Central memory CD8-positive, alpha-beta T cell (primary cell): Measurements from ENCODE around the gene COL20A1.
"Not testable (repeated sequence)": the region's sequence is repeated elsewhere in the genome, so short reads cannot be mapped to it uniquely, and the experiment has no call there.

Experiments
- ATAC-seq: fragments of 150-1000 bp; cut with Tn5 transposase; replicated peaks from 2 replicates; pipeline ENCODE4 v1.10.0; 2022; ENCODE audit warnings: mild to moderate bottlenecking, moderate FRiP score, moderate number of reproducible peaks; ENCODE audit not compliant: poor library complexity, severe bottlenecking; ENCODE audit errors: extremely low read depth
- DNase-seq, 2 donors: peaks; one replicate each; pipeline ENCODE4 v3.0.0; 2021; ENCODE audit warnings: low spot score in 2 of 2
- H3K27ac Mint-ChIP-seq: one replicate; pipeline ENCODE4 v1.8.0; 2022; ENCODE audit warnings: low read depth, mild to moderate bottlenecking, moderate library complexity, mixed read lengths
- H3K27me3 Mint-ChIP-seq: one replicate; pipeline ENCODE4 v1.8.0; 2022; ENCODE audit warnings: mixed read lengths
- H3K36me3 Mint-ChIP-seq: one replicate; pipeline ENCODE4 v1.8.0; 2022; ENCODE audit warnings: mild to moderate bottlenecking, moderate library complexity, mixed read lengths; ENCODE audit not compliant: insufficient read depth
- H3K4me1 Mint-ChIP-seq: one replicate; pipeline ENCODE4 v1.8.0; 2022; ENCODE audit warnings: mixed read lengths
- H3K4me3 Mint-ChIP-seq: one replicate; pipeline ENCODE4 v1.8.0; 2022; ENCODE audit warnings: mild to moderate bottlenecking, moderate library complexity, mixed read lengths
- H3K9me3 Mint-ChIP-seq: one replicate; pipeline ENCODE4 v1.8.0; 2022; ENCODE audit warnings: mixed read lengths

Gene COL20A1

DNA sequence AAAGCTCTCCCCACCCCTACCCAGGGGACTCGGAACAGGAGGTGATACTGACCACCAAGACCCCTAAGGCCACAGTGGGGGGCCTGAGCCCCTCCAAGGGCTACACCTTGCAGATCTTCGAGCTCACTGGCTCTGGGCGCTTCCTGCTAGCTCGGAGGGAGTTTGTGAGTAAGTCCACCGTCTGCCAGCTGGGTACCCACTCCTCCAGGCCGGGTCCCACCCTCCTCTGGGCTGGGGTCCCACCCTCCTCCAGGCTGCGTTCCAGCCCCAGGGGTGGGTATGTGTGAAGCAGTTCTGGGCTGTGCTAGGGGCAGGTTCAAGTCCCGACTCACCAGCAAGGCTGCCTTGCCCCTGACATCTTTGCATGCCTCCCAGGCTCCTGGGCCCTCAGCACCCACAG, 12.4 kb downstream of the COL20A1 start:
- Mint-ChIP-seq H3K27me3 (peaks cover 30% of the 10 kb centered on the region), H3K27ac (no peak overlapping the region), H3K4me3 (no peak overlapping the region), H3K36me3 (peaks cover 2% of the 10 kb centered on the region), H3K9me3 (peaks cover 6% of the 10 kb centered on the region), H3K4me1 (no peaks in the 10 kb centered on the region)
- DNase-seq: no peak
- ATAC-seq: no peak

DNA sequence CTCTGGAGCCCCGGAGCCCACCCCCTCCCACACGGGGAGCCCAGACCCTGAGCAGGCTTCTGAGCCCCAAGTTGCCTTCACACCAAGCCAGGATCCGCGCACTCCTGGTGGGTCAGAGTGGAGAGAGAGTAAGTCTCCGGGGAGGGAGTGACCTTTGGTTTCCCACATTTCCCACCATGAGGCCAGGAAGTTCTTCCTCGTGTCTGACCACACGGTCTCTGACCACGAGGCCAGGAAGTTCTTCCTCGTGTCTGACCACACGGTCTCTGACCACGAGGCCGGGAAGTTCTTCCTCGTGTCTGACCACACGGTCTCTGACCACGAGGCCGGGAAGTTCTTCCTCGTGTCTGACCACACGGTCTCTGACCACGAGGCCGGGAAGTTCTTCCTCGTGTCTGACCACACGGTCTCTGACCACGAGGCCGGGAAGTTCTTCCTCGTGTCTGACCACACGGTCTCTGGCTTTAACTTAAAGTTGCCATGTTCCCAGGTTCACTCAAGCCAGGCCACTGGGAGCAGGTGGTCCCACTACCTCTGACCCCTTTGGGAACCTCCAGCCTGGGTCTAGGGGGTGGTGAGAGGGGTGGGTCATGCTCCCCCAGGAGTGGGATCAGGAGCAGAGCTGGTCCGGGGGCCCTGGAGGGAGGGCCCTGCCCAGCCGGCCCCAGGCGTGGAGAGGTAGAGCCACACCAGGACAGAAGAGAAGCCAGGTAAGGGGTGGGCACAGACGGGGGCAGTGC, 13.1 kb downstream of the COL20A1 start:
- not testable (repeated sequence) for H3K9me3 Mint-ChIP-seq, H3K27ac Mint-ChIP-seq, H3K36me3 Mint-ChIP-seq, ATAC-seq, DNase-seq, H3K4me3 Mint-ChIP-seq, H3K4me1 Mint-ChIP-seq
- H3K27me3 Mint-ChIP-seq: peaks cover 23% of the 10 kb centered on the region

DNA sequence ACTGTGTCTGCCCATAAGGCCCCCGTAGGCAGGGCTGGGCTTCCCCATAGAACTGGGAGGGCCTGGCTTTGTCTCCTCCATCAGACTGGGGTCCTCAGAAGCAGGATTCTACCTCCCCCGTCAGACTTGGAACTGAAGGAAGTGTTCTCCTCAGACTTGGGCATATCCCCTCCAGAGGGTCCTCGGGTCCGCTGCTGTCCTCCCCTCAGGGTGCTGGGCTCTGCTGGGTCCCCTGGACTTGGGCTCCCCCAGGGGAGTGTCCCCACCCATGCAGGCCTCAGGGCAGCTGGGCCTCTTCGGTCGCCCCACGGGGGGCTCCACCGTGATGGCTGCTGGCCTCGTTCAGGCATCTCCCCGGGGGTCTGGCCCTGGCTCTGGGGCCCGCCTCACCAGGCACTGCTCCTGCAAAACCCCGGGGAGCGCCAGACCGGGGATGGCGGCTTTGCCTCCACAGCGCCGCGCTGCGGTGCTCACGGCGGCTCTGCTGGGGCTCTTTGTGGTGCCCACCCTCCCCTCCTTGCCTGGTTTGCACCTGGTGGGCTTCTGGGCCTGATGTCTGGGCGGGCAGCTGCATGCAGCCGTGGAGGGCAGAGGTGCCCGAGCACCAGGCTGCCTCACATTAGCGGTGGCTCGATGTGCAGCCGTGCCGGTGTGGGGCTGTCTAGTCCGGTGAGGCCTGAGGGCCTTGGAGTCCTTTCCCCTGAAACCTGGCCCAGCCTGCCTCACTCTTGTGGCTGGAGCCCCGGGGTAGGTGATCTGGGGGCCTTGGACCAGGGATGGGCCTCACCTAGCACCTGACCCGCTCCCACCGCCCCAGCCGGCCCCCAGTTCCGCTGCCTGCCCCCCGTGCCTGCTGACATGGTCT, 13.9 kb downstream of the COL20A1 start:
- no peak for DNase-seq
- H3K4me1 Mint-ChIP-seq: no peaks in the 10 kb centered on the region
- peaks cover 2% of the 10 kb centered on the region for H3K36me3 Mint-ChIP-seq
- peaks cover 21% of the 10 kb centered on the region for H3K27me3 Mint-ChIP-seq
- no peaks in the 10 kb centered on the region for H3K9me3 Mint-ChIP-seq
- no peak overlapping the region for H3K27ac Mint-ChIP-seq
- ATAC-seq: no peak
- no peak overlapping the region for H3K4me3 Mint-ChIP-seq

DNA sequence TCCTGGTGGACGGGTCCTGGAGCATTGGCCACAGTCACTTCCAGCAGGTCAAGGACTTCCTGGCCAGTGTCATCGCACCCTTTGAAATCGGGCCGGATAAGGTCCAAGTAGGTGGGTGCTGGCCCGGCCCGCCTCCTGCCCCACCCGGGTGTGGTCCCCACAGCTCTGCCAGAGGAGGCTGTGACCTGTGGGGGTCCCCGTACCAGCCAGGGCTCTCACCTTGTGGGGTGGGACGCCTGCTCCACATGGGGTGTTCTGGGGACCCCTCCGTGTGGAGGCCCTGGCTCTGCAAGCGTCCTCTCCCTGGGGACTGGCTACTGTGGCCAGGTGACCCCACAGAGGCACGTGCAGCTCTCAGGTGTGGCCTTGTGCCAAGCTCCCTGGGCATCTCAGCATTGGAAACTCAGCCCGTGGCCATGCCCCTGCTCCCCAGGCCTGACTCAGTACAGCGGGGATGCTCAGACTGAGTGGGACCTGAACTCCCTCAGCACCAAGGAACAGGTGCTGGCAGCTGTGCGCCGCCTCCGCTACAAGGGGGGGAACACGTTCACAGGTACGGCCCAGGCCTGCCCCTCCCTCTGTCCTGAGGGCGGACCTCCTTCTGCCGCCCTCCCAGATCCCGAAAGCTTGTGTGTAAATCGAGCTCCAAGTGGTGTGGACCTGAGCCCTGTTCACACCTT, 14.7 kb downstream of the COL20A1 start:
- Mint-ChIP-seq H3K36me3 (peaks cover 2% of the 10 kb centered on the region), H3K27ac (no peak overlapping the region), H3K4me1 (no peaks in the 10 kb centered on the region), H3K27me3 (peaks cover 17% of the 10 kb centered on the region), H3K4me3 (no peak overlapping the region), H3K9me3 (no peaks in the 10 kb centered on the region)
- no peak for DNase-seq
- no peak for ATAC-seq

DNA sequence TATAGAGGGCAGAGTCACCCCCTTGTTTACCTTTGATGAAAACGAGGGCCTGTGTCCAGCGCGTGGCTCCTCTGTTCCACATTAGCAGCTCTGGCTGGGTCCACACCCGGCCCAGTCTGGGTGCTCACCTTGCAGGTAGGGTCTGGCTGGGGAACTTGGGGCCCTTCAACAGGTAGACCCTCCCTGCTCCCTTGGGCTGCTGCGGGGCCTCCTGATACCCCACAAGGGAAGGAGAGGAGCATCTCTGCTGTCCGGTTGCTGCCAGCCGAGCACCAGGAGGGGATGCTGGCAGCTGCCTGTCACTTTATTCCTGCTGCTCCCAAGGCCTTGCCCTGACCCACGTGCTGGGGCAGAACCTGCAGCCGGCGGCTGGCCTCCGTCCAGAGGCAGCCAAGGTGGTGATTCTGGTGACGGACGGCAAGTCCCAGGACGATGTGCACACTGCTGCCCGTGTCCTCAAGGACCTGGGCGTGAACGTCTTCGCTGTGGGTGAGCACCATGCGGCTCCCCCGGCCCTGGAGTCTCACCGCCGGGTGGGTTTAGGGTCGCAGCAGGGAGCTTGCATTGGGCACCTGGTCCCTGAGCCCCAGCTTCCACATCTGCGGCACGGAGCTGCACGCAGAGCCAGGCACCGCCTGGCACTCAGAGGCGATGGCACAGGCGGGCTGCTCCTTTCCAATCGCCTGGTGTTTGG, 15.4 kb downstream of the COL20A1 start:
- H3K9me3 Mint-ChIP-seq: no peaks in the 10 kb centered on the region
- H3K4me3 Mint-ChIP-seq: no peak overlapping the region
- no peaks in the 10 kb centered on the region for H3K4me1 Mint-ChIP-seq
- DNase-seq (no peak), ATAC-seq (no peak)
- no peak overlapping the region for H3K27ac Mint-ChIP-seq
- peaks cover 12% of the 10 kb centered on the region for H3K27me3 Mint-ChIP-seq
- H3K36me3 Mint-ChIP-seq: peaks cover 2% of the 10 kb centered on the region

DNA sequence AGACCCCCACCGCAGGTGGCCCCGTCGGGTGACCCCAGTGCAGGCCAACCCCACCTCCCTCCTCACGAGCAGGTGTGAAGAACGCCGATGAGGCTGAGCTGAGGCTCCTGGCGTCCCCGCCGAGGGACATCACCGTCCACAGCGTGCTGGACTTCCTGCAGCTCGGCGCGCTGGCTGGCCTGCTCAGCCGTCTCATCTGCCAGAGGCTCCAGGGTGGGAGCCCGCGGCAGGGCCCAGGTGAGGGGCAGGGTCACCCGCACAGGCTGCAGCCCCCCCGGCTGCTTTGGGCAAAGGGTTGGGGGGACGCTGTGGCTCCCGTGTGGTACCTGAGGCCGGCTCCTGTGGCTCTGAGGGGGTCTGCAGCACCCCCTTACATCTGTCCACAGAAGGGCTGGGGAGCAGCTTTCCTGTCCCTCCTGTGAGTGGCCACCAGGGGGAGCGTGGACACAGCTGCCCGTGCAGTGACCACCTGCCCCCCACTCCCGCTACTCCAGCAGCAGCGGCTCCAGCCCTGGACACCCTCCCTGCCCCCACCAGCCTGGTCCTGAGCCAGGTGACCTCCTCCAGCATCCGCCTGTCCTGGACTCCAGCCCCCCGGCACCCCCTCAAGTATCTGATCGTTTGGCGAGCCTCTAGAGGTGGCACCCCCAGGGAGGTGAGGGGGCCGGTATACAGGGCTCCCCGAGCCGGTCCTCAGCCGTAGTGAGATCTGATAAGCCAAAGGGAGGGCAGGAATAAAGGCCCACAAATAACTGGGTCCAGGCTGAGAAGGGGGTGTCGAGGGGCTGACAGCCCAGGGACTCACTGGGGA, 16.5 kb downstream of the COL20A1 start:
- no peak for ATAC-seq
- no peaks in the 10 kb centered on the region for H3K9me3 Mint-ChIP-seq
- DNase-seq: no peak
- H3K4me1 Mint-ChIP-seq: no peaks in the 10 kb centered on the region
- peaks cover 11% of the 10 kb centered on the region for H3K27me3 Mint-ChIP-seq
- no peak overlapping the region for H3K27ac Mint-ChIP-seq
- H3K36me3 Mint-ChIP-seq: peaks cover 2% of the 10 kb centered on the region
- no peak overlapping the region for H3K4me3 Mint-ChIP-seq

DNA sequence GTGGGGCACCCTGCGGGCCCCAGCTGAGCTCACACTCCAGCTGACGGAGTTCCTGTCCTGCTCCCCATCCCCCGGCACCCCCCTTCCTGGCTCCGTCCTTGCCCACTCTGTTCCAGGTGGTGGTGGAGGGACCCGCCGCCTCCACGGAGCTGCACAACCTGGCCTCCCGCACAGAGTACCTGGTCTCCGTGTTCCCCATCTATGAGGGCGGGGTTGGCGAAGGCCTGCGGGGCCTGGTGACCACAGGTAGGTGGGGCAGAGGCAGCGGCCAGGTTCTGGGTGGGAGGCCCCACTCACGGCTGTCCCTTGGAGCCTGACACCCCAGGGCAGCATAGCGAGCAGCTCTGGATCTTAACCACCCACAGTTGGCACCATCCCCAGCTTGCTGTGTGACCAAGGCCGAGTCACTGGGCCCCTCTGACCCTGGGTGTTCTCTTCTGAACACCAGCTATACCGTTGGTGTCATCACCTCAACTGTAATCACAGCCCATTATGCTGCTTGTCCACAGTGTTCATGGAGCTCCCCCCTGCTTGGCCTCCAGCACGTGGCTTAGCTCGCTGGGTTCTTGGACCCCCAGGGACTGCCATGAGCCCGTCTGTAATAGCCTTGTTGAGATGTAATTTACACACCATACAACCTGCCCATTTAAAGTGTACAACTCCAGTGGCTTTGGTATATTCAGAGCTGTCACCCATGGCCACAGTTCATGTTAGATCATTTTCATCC, 17.4 kb downstream of the COL20A1 start:
- H3K36me3 Mint-ChIP-seq: peaks cover 2% of the 10 kb centered on the region
- no peak overlapping the region for H3K4me3 Mint-ChIP-seq
- no peak for ATAC-seq
- no peak for DNase-seq
- H3K27me3 Mint-ChIP-seq: peaks cover 7% of the 10 kb centered on the region
- H3K27ac Mint-ChIP-seq: no peak overlapping the region
- no peaks in the 10 kb centered on the region for H3K4me1 Mint-ChIP-seq
- no peaks in the 10 kb centered on the region for H3K9me3 Mint-ChIP-seq

DNA sequence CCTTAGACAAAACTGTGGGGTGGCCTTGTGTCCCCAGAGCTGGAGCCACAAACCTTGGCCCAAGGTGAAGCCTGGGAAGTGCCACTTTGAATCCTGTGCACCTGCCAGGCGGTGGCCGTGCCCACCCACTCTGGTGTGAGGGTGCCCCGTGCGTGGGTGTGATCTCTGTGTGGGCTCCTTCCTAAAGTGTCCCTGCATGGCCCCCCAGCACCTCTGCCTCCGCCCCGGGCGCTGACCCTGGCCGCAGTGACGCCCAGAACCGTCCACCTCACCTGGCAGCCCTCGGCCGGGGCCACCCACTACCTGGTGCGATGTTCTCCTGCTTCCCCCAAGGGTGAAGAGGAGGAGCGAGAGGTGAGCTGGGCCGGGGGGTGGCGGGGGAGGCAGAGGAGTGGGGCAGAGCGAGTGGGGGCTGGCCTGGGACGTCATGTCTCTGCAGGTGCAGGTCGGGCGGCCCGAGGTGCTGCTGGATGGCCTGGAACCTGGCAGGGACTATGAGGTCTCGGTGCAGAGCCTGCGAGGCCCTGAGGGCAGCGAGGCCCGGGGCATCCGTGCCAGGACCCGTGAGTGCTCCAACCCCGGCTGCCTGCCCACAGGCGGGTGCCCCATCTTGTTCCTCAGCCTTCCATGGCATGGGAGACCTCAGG, 18.3 kb downstream of the COL20A1 start:
- ATAC-seq (no peak), DNase-seq (no peak)
- Mint-ChIP-seq H3K36me3 (peaks cover 2% of the 10 kb centered on the region), H3K27ac (no peak overlapping the region), H3K9me3 (no peaks in the 10 kb centered on the region), H3K27me3 (peaks cover 10% of the 10 kb centered on the region), H3K4me1 (no peaks in the 10 kb centered on the region), H3K4me3 (no peak overlapping the region)

DNA sequence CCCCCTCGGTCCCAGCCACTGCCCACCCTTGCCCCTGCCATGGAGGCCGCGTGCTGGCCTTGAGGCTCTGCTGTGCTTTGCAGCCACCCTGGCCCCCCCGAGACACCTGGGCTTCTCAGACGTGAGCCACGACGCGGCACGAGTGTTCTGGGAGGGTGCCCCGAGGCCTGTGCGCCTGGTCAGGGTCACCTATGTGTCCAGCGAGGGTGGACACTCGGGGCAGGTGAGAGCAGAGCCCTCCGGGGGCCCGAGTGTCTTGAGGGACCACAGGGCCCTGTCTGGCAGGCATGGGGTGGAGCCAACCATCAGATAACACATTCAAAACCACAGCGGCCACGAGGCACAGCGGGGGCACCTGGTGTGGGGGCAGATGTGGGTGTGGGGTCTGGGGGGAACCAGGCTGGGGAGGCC, 18.9 kb downstream of the COL20A1 start:
- DNase-seq (no peak), ATAC-seq (no peak)
- peaks cover 10% of the 10 kb centered on the region for H3K27me3 Mint-ChIP-seq
- H3K4me1 Mint-ChIP-seq: no peaks in the 10 kb centered on the region
- peaks cover 2% of the 10 kb centered on the region for H3K36me3 Mint-ChIP-seq
- no peak overlapping the region for H3K27ac Mint-ChIP-seq
- H3K4me3 Mint-ChIP-seq: no peak overlapping the region
- H3K9me3 Mint-ChIP-seq: no peaks in the 10 kb centered on the region

DNA sequence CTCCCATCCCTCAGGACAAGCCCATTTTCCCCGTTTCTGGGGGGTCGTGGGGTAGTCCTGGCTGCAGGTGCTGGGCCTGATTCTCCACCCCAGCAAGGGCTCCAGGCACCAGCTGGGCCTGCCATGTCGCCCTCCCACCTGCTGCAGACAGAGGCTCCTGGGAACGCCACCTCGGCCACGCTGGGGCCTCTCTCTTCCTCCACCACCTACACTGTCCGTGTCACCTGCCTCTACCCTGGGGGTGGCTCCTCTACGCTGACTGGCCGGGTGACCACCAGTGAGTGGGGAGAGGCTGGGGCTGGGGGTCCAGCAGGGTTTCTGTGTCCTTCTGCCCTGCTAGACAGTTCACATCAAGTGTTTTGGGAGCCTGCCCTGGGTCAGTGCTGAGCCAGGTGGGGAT, 19.3 kb downstream of the COL20A1 start:
- Mint-ChIP-seq H3K9me3 (no peaks in the 10 kb centered on the region), H3K27ac (no peak overlapping the region), H3K4me1 (no peaks in the 10 kb centered on the region), H3K27me3 (peaks cover 10% of the 10 kb centered on the region), H3K4me3 (no peak overlapping the region), H3K36me3 (peaks cover 2% of the 10 kb centered on the region)
- DNase-seq (no peak), ATAC-seq (no peak)
